Trophoblast cell (in vitro differentiated cells and primary cell): ENCODE measurements around the gene PTPRN2.
A peak's percentile ranks its signal among the peaks of the same experiment; 100 is the strongest.

Experiments
- DNase-seq, 2 donors: peaks; one replicate each; pipeline ENCODE4 v3.0.0-alpha.2; 2016
- H2AFZ ChIP-seq: 2 replicates; pipeline ENCODE4 v1.6.1; 2013; ENCODE audit warnings: low read length, moderate library complexity, mild to moderate bottlenecking; ENCODE audit not compliant: insufficient read depth, poor library complexity
- H2AK5ac ChIP-seq: 2 replicates; pipeline ENCODE4 v1.6.1; 2013; ENCODE audit warnings: mild to moderate bottlenecking, low read length
- H2BK120ac ChIP-seq: 2 replicates; pipeline ENCODE4 v1.6.1; 2013; ENCODE audit warnings: low read length, mild to moderate bottlenecking, moderate library complexity; ENCODE audit not compliant: insufficient read depth, poor library complexity
- H2BK12ac ChIP-seq: 2 replicates; pipeline ENCODE4 v1.6.1; 2013; ENCODE audit warnings: mild to moderate bottlenecking, low read length, moderate library complexity
- H2BK5ac ChIP-seq: 2 replicates; pipeline ENCODE4 v1.6.1; 2013; ENCODE audit warnings: low read length, low read depth, moderate library complexity, mild to moderate bottlenecking; ENCODE audit not compliant: poor library complexity
- H3K14ac ChIP-seq: 2 replicates; pipeline ENCODE4 v1.6.1; 2013; ENCODE audit warnings: mild to moderate bottlenecking, low read length
- H3K18ac ChIP-seq: 2 replicates; pipeline ENCODE4 v1.6.1; 2013; ENCODE audit warnings: mild to moderate bottlenecking, low read length
- H3K23ac ChIP-seq: 2 replicates; pipeline ENCODE4 v1.6.1; 2013; ENCODE audit warnings: low read length
- H3K27ac ChIP-seq: 2 replicates; pipeline ENCODE4 v1.5.1; 2013; ENCODE audit warnings: low read depth, mild to moderate bottlenecking, inconsistent platforms, low read length, moderate library complexity
- H3K27me3 ChIP-seq: 2 replicates; pipeline ENCODE4 v1.6.1; 2013; ENCODE audit warnings: inconsistent platforms, mild to moderate bottlenecking, low read length, moderate library complexity; ENCODE audit not compliant: insufficient read depth
- H3K36me3 ChIP-seq, 2 experiments: 1 replicate in 1 of 2; 2 replicates in 1 of 2; pipeline ENCODE4 v1.6.1; 2013; ENCODE audit warnings: low read length in 2 of 2, mild to moderate bottlenecking in 2 of 2, moderate library complexity in 1 of 2; ENCODE audit not compliant: insufficient read depth in 2 of 2, control insufficient read depth in 1 of 2
- H3K4ac ChIP-seq: 2 replicates; pipeline ENCODE4 v1.6.1; 2013; ENCODE audit warnings: low read depth, mild to moderate bottlenecking, low read length, moderate library complexity
- H3K4me1 ChIP-seq, 2 experiments: 1 replicate in 1 of 2; 2 replicates in 1 of 2; pipeline ENCODE4 v1.6.1; 2013; ENCODE audit warnings: low read length in 2 of 2, mild to moderate bottlenecking in 2 of 2, moderate library complexity in 1 of 2; ENCODE audit not compliant: insufficient read depth in 2 of 2, control insufficient read depth in 1 of 2
- H3K4me2 ChIP-seq: 2 replicates; pipeline ENCODE4 v1.6.1; 2013; ENCODE audit warnings: inconsistent platforms, mild to moderate bottlenecking, low read length, moderate library complexity
- H3K4me3 ChIP-seq: 2 replicates; pipeline ENCODE4 v1.5.1; 2013; ENCODE audit warnings: mild to moderate bottlenecking, low read depth, low read length, inconsistent platforms
- H3K79me1 ChIP-seq: one replicate; pipeline ENCODE4 v1.6.1; 2013; ENCODE audit warnings: low read length
- H3K79me2 ChIP-seq: 2 replicates; pipeline ENCODE4 v1.6.1; 2013; ENCODE audit warnings: low read length, mild to moderate bottlenecking; ENCODE audit not compliant: control insufficient read depth, insufficient read depth, poor library complexity
- H3K9ac ChIP-seq: 2 replicates; pipeline ENCODE4 v1.6.1; 2013; ENCODE audit warnings: mild to moderate bottlenecking, low read length
- H3K9me3 ChIP-seq: 2 replicates; pipeline ENCODE4 v1.6.1; 2013; ENCODE audit warnings: low read depth, mild to moderate bottlenecking, control low read depth, inconsistent platforms, low read length; ENCODE audit not compliant: insufficient read depth
- H4K12ac ChIP-seq: 2 replicates; pipeline ENCODE4 v1.6.1; 2013; ENCODE audit warnings: low read depth, mild to moderate bottlenecking, low read length, moderate library complexity
- H4K8ac ChIP-seq: 2 replicates; pipeline ENCODE4 v1.6.1; 2013; ENCODE audit warnings: low read depth, mild to moderate bottlenecking, low read length, moderate library complexity
- H4K91ac ChIP-seq: one replicate; pipeline ENCODE4 v1.6.1; 2013; ENCODE audit warnings: low read depth, mild to moderate bottlenecking, low read length, moderate library complexity
- WGBS: extraction: QIAGEN DNeasy Blood & Tissue Kit; methylation state at CpG from one replicate; pipeline ENCODE4 v1.1.7; 2013; ENCODE audit warnings: missing lambda C conversion rate; ENCODE audit not compliant: insufficient read length, insufficient coverage; ENCODE audit errors: extremely low coverage; 5-methylcytosine and 5-hydroxymethylcytosine counted together

The PTPRN2 gene

DNA sequence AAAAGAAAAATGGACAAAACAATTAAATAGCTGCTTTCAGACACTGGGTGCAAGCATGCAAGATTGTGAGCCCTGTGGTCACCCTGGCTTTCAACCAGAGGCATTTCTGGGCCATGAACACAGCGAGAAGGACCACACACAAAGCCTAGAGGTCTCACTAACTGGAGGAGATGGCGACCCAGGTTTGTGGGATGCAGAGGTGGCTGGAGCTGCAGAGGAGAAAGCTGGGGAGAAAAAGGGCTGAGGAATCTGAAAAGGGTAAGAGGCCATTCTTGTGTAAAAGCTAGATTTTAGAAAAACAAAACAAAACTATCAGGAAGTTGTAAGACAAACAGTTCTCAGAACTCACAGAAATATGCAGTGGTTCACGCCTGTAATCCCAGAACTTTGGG is 30.1 kb upstream of the PTPRN2 start:
- Histone ChIP-seq H3K9me3 (no peaks in the 10 kb centered on the region), H3K4me3 (no peak overlapping the region), H3K27ac (no peak overlapping the region), H2AK5ac (no peak overlapping the region), H2BK5ac (no peak overlapping the region), H3K79me2 (no peaks in the 10 kb centered on the region), H3K4me1 (no peaks in the 10 kb centered on the region), H3K23ac (no peak overlapping the region), H3K27me3 (no peaks in the 10 kb centered on the region), H4K8ac (no peak overlapping the region), H3K36me3 (peaks cover 0 to 5% of the 10 kb centered on the region in 2 experiments), H3K9ac (no peak overlapping the region), H3K18ac (no peak overlapping the region), H3K4me2 (no peak overlapping the region), H3K79me1 (no peaks in the 10 kb centered on the region), H2BK12ac (no peak overlapping the region), H2BK120ac (no peak overlapping the region), H4K91ac (no peak overlapping the region), H4K12ac (no peak overlapping the region), H3K14ac (no peak overlapping the region), H3K4ac (no peak overlapping the region), H2AFZ (no peak overlapping the region)
- DNase-seq = no peak
- WGBS = no CpG with 5 or more reads among the region's 3 CpGs

DNA sequence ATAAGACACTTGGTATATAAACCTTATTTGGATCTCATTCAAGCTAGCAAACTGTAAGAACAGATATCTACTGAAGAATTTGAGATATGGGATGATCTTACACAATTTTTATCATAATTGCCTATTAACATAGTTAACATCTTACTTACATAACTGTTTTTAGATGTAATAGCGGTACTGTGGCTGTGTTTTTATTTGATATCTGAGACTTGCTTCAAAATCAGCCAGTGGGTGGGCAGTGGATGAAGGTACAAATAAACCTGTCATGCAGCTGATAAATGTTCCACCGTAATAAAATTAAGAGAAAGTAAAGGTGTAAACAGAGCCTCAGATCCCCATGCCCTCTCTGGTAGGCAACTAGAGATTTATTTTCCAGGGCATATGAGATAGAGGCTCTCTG is 28.4 kb upstream of the PTPRN2 start:
- no CpG with 5 or more reads among the region's 2 CpGs for WGBS
- no peaks in the 10 kb centered on the region for H3K4me1 ChIP-seq

GRCh38 chr7:158614700-158615099 is 27.1 kb upstream of the PTPRN2 start:
- no CpG with 5 or more reads among the region's 1 CpG for WGBS
- Histone ChIP-seq H3K4me3 (no peak overlapping the region), H3K27ac (no peak overlapping the region), H3K27me3 (no peaks in the 10 kb centered on the region), H4K91ac (no peak overlapping the region), H3K18ac (no peak overlapping the region), H2AK5ac (no peak overlapping the region), H3K9ac (no peak overlapping the region), H4K8ac (no peak overlapping the region), H3K4ac (no peak overlapping the region), H3K4me2 (no peak overlapping the region), H3K23ac (no peak overlapping the region), H3K79me2 (no peaks in the 10 kb centered on the region), H3K4me1 (no peaks in the 10 kb centered on the region), H3K14ac (no peak overlapping the region), H3K79me1 (no peaks in the 10 kb centered on the region), H2BK12ac (no peak overlapping the region), H2BK120ac (no peak overlapping the region), H4K12ac (no peak overlapping the region), H3K9me3 (peaks cover under 1% of the 10 kb centered on the region), H3K36me3 (peaks cover 3 to 6% of the 10 kb centered on the region in 2 experiments), H2AFZ (no peak overlapping the region), H2BK5ac (no peak overlapping the region)
- peak; percentile 16 to 42 for DNase-seq

More for the DNA sequence above, 28.4 kb upstream of the PTPRN2 start:
- Histone ChIP-seq H3K9ac (no peak overlapping the region), H3K36me3 (peaks cover 2 to 6% of the 10 kb centered on the region in 2 experiments), H3K4me2 (no peak overlapping the region), H4K12ac (no peak overlapping the region), H3K27me3 (no peaks in the 10 kb centered on the region), H2AFZ (no peak overlapping the region), H3K9me3 (no peaks in the 10 kb centered on the region), H2AK5ac (no peak overlapping the region), H3K23ac (peak overlapping the region; percentile 91), H3K27ac (no peak overlapping the region), H3K4ac (no peak overlapping the region), H3K4me3 (no peak overlapping the region), H4K91ac (no peak overlapping the region), H2BK120ac (no peak overlapping the region), H4K8ac (no peak overlapping the region), H3K79me1 (no peaks in the 10 kb centered on the region), H2BK5ac (no peak overlapping the region), H3K18ac (no peak overlapping the region), H2BK12ac (no peak overlapping the region), H3K79me2 (no peaks in the 10 kb centered on the region), H3K14ac (no peak overlapping the region)
- peak in 1 of 2 donors; percentile 70 for DNase-seq

GRCh38 chr7:158613481-158613880 is 25.9 kb upstream of the PTPRN2 start:
- no peak overlapping the region for H3K18ac ChIP-seq
- peaks cover 3% of the 10 kb centered on the region for H3K9me3 ChIP-seq
- H2BK5ac ChIP-seq = no peak overlapping the region
- H2AK5ac ChIP-seq = no peak overlapping the region
- no CpG with 5 or more reads among the region's 2 CpGs for WGBS
- no peaks in the 10 kb centered on the region for H3K27me3 ChIP-seq
- H3K79me1 ChIP-seq = no peaks in the 10 kb centered on the region
- no peak overlapping the region for H2BK12ac ChIP-seq
- H3K4me3 ChIP-seq = no peak overlapping the region
- H3K4me1 ChIP-seq = no peaks in the 10 kb centered on the region
- H2AFZ ChIP-seq = no peak overlapping the region
- no peak overlapping the region for H3K4me2 ChIP-seq
- DNase-seq = peak in 1 of 2 donors; percentile 21
- H4K8ac ChIP-seq = no peak overlapping the region
- no peak overlapping the region for H4K91ac ChIP-seq
- no peak overlapping the region for H3K4ac ChIP-seq
- no peak overlapping the region for H2BK120ac ChIP-seq
- no peak overlapping the region for H4K12ac ChIP-seq
- no peak overlapping the region for H3K9ac ChIP-seq
- H3K27ac ChIP-seq = no peak overlapping the region
- H3K36me3 ChIP-seq = peaks cover 6% of the 10 kb centered on the region in 2 experiments
- no peak overlapping the region for H3K23ac ChIP-seq
- no peaks in the 10 kb centered on the region for H3K79me2 ChIP-seq
- H3K14ac ChIP-seq = no peak overlapping the region
